Inflammatory macrophage treated with lipopolysaccharide for 1 hour (primary cell): Measurements from ENCODE around the gene MEIOB.
"Not testable (repeated sequence)": the region's sequence is repeated elsewhere in the genome, so short reads cannot be mapped to it uniquely, and the experiment has no call there.

ENCODE experiments used
- DNase-seq, 2 donors: peaks; one replicate each; pipeline ENCODE4 v3.0.0-alpha.2; 2020 to 2022

The MEIOB gene

GRCh38 chr16:1809281-1809801 is 62.6 kb downstream of the MEIOB start:
- DNase-seq: no peak

GRCh38 chr16:1808691-1809090 is 63.3 kb downstream of the MEIOB start:
- no peak for DNase-seq

GRCh38 chr16:1807626-1808025 is 64.3 kb downstream of the MEIOB start:
- no peak for DNase-seq

- no peak for DNase-seq
These were observed 71.3 kb downstream of the MEIOB start for GRCh38 chr16:1800701-1801100.

GRCh38 chr16:1799263-1799662 is 72.7 kb downstream of the MEIOB start:
- not testable (repeated sequence) for DNase-seq

GRCh38 chr16:1794908-1795666 is 76.9 kb downstream of the MEIOB start:
- DNase-seq: no peak

- no peak for DNase-seq
These were observed 77.6 kb downstream of the MEIOB start for GRCh38 chr16:1794221-1794871.

GRCh38 chr16:1793578-1794220 is 78.3 kb downstream of the MEIOB start, which contains the start of gene IGFALS:
Gene IGFALS, minus strand, starts transcription at chr16:1793705. Its CDS starts 53 bp downstream, at chr16:1793652.
- DNase-seq: no peak

- DNase-seq: no peak
These were observed 79.0 kb downstream of the MEIOB start for GRCh38 chr16:1792836-1793577.

- DNase-seq: no peak
These were observed 79.8 kb downstream of the MEIOB start for GRCh38 chr16:1791943-1792812.

- DNase-seq: no peak
These were observed 80.6 kb downstream of the MEIOB start for GRCh38 chr16:1791256-1791942.

- no peak for DNase-seq
These were observed 81.2 kb downstream of the MEIOB start for GRCh38 chr16:1790611-1791255.

- no peak for DNase-seq
These were observed 81.7 kb downstream of the MEIOB start for GRCh38 chr16:1790261-1790610.

GRCh38 chr16:1789643-1790045 is 82.3 kb downstream of the MEIOB start:
- no peak for DNase-seq

- DNase-seq: no peak
These were observed 83.3 kb downstream of the MEIOB start for GRCh38 chr16:1788708-1789100.

GRCh38 chr16:1788095-1788707 is 83.8 kb downstream of the MEIOB start:
- no peak for DNase-seq

- DNase-seq: no peak
These were observed 84.5 kb downstream of the MEIOB start for GRCh38 chr16:1787322-1788094.

GRCh38 chr16:1787056-1787321 is 85.0 kb downstream of the MEIOB start:
- no peak for DNase-seq

- DNase-seq: no peak
These were observed 85.5 kb downstream of the MEIOB start for GRCh38 chr16:1786242-1787055.
